HepG2 (cell line): ENCODE data around the gene METTL26. TPM values are rescaled to one million over a fixed set of nuclear protein-coding genes. Genes with fewer than 3 reads are reported as not detected.

Experiments
- ATF6 ChIP-seq: sonication (generic); formaldehyde crosslinking; conservative IDR thresholded peaks from 2 replicates; pipeline ENCODE4 v1.4.0; 2020; ENCODE audit warnings: missing genetic modification reagents
- E2F2 ChIP-seq: sonication (generic); formaldehyde crosslinking; IDR thresholded peaks from 2 replicates; pipeline ENCODE4 v1.4.0; 2020; ENCODE audit warnings: missing genetic modification reagents, borderline replicate concordance
- KDM5B ChIP-seq: sonication (generic); formaldehyde crosslinking; IDR thresholded peaks from 2 replicates; pipeline ENCODE4 v1.4.0; 2020; ENCODE audit warnings: missing genetic modification reagents, mild to moderate bottlenecking, borderline replicate concordance
- NFIB ChIP-seq: sonication (generic); formaldehyde crosslinking; IDR thresholded peaks from 2 replicates; pipeline ENCODE4 v1.9.0; 2021; ENCODE audit warnings: missing genetic modification reagents, mild to moderate bottlenecking, borderline replicate concordance
- POLR2A ChIP-seq, 2 experiments: IDR thresholded peaks; 2 replicates each; pipeline ENCODE4 v1.6.1; 2011; ENCODE audit warnings: low read depth in 2 of 2, low read length in 2 of 2, mild to moderate bottlenecking in 1 of 2, moderate library complexity in 1 of 2; ENCODE audit not compliant: insufficient read depth in 1 of 2
- PRPF4 ChIP-seq: fragments of 200-400 bp; formaldehyde crosslinking; IDR thresholded peaks from 2 replicates; pipeline ENCODE4 v1.6.1; 2016; ENCODE audit warnings: low read length, low read depth; ENCODE audit not compliant: poor library complexity, severe bottlenecking
- SAP130 ChIP-seq: IDR thresholded peaks from 2 replicates; pipeline ENCODE4 v1.6.1; 2016; ENCODE audit warnings: low read depth
- ZBTB25 ChIP-seq: IDR thresholded peaks from 2 replicates; pipeline ENCODE4 v1.6.1; 2018; ENCODE audit warnings: missing genetic modification reagents
- ZIK1 ChIP-seq: sonication (generic); formaldehyde crosslinking; IDR thresholded peaks from 2 replicates; pipeline ENCODE4 v1.5.0; 2020; ENCODE audit warnings: mild to moderate bottlenecking, low read depth, missing genetic modification reagents, borderline replicate concordance
- ZNF263 ChIP-seq: sonication (generic); formaldehyde crosslinking; IDR thresholded peaks from 2 replicates; pipeline ENCODE4 v1.4.0; 2020; ENCODE audit warnings: missing genetic modification reagents
- ZSCAN5A ChIP-seq: sonication (generic); formaldehyde crosslinking; IDR thresholded peaks from 2 replicates; pipeline ENCODE4 v1.8.0; 2022; ENCODE audit warnings: mild to moderate bottlenecking, missing genetic modification reagents, borderline replicate concordance
- polyA plus RNA-seq, 8 experiments: library from polyadenylated mRNA; depleted of rRNA in 3 of 8; stranded (reverse) in 7 of 8; unstranded in 1 of 8; fragments of >200 nt; fragmentation: Illumina TruSeq in 4 of 8; extraction: Trizol in 4 of 8; gene quantifications; 2 replicates each; pipeline versions ENCODE4 v1.2.1 to v1.2.3, GENCODE V29; 2011 to 2016; ENCODE audit warnings: low read depth in 4 of 8, missing spikeins in 1 of 8, mixed read lengths in 1 of 8; ENCODE audit not compliant: insufficient read depth in 1 of 8
- total RNA-seq, 5 experiments: library from RNA; depleted of rRNA; stranded (reverse); fragments of >200 nt; fragmentation: Illumina TruSeq; extraction: Trizol; gene quantifications; 2 replicates each; pipeline ENCODE4 v1.2.3, GENCODE V29; 2016; ENCODE audit warnings: low read depth in 1 of 5
- TF ChIP-seq, protein P1 (sequence below): sonication (generic); formaldehyde crosslinking; IDR thresholded peaks from 2 replicates; pipeline ENCODE4 v1.8.1; 2023; ENCODE audit warnings: mild to moderate bottlenecking, missing genetic modification reagents
- TF ChIP-seq, protein P2 (sequence below): IDR thresholded peaks from 2 replicates; pipeline ENCODE4 v1.6.1; 2016; ENCODE audit warnings: missing compliant biosample characterization, missing genetic modification reagents, borderline replicate concordance
- TF ChIP-seq, protein P3 (sequence below): sonication (generic); formaldehyde crosslinking; IDR thresholded peaks from 2 replicates; pipeline ENCODE4 v1.5.0; 2020; ENCODE audit warnings: missing genetic modification reagents
- TF ChIP-seq, protein P4 (sequence below), 2 experiments: fragments of 450-650 bp in 1 of 2; sonication (generic) in 1 of 2; formaldehyde crosslinking; IDR thresholded peaks; 2 replicates each; pipeline versions ENCODE4 v1.5.0 to v1.8.0; 2020 to 2022; ENCODE audit warnings: mild to moderate bottlenecking in 1 of 2, missing genetic modification reagents in 1 of 2

Gene METTL26
- total and polyA plus RNA-seq, 2 of the 13 experiments (the other 11 are each of a cell fraction or from before 2014, with no cell fraction given) = 65.5 to 70.1 TPM

DNA sequence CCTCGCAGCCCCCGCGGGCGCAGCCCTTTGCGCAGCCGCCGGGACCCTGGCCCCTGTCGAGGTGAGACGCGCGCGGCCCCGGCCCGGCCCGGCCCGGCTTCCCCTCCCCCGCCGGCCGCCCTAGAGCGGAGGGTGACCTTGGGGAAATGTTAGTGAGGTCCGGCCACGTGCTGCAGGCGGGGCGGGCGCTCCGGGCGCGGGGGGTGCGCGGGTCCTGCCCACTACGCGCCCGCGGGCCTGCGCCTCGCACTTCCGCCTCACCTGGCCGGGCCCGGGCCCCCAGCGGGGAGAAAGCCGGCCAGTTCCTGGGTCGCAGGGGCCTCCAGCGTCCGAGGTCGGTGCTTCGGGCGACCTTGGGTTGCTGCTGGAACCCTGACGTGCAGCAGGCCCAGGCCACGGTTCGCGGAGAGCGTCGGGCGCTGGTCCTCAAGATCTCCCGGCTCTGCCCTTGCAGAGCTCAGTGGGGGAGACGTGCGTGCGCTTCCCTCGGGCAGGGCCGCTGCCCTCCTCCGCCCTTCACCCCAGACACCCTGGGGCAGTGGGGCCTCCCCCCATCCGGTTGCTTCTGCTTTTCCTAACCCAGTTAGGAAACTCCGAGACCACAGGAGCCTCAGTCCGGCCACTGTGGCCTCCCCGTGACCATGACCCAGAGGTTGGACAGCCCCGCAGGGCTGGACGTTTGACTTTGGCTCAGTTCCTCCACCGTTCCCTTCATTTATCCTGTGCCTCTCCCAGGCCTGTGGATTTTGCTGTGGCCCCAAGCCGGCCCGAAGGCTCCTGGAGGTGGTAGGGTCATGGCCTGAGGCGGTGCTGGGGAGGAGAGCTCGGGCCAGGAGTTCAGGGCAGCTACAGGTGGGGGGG lies 6.3 kb upstream of the METTL26 start (continued):
- TF ChIP-seq, protein P1, sequence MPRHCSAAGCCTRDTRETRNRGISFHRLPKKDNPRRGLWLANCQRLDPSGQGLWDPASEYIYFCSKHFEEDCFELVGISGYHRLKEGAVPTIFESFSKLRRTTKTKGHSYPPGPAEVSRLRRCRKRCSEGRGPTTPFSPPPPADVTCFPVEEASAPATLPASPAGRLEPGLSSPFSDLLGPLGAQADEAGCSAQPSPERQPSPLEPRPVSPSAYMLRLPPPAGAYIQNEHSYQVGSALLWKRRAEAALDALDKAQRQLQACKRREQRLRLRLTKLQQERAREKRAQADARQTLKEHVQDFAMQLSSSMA (CRISPR knock-in tag) = no peak
- TF ChIP-seq NFIB (no peak), POLR2A (IDR thresholded peaks at IDR 0.05; ENCODE audit: insufficient read depth in 1 of 2, low read depth in 2 of 2, low read length in 2 of 2) (peak; percentile 2 to 54; a peak in 3 of 4 replicates), PRPF4 (no peak), ZNF263 (CRISPR knock-in tag) (no peak), SAP130 (CRISPR knock-in tag) (peak; percentile 64), E2F2 (0 out of 2 replicates have a peak, but pooled peaks have one; percentile 85), ATF6 (no peak; the same call in 1 of the 2 replicates), ZBTB25 (CRISPR knock-in tag) (0 out of 2 replicates have a peak, but pooled peaks have one; percentile 30), ZSCAN5A (CRISPR knock-in tag) (peak; percentile 70; the same call in 1 of the 2 replicates), KDM5B (CRISPR knock-in tag) (no peak; the same call in 1 of the 2 replicates), ZIK1 (CRISPR knock-in tag) (0 out of 2 replicates have a peak, but pooled peaks have one; percentile 77)
- TF ChIP-seq, protein P2, sequence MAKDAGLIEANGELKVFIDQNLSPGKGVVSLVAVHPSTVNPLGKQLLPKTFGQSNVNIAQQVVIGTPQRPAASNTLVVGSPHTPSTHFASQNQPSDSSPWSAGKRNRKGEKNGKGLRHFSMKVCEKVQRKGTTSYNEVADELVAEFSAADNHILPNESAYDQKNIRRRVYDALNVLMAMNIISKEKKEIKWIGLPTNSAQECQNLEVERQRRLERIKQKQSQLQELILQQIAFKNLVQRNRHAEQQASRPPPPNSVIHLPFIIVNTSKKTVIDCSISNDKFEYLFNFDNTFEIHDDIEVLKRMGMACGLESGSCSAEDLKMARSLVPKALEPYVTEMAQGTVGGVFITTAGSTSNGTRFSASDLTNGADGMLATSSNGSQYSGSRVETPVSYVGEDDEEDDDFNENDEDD (CRISPR knock-in tag) = peak; percentile 87; the same call in 1 of the 2 replicates
- TF ChIP-seq, protein P3, sequence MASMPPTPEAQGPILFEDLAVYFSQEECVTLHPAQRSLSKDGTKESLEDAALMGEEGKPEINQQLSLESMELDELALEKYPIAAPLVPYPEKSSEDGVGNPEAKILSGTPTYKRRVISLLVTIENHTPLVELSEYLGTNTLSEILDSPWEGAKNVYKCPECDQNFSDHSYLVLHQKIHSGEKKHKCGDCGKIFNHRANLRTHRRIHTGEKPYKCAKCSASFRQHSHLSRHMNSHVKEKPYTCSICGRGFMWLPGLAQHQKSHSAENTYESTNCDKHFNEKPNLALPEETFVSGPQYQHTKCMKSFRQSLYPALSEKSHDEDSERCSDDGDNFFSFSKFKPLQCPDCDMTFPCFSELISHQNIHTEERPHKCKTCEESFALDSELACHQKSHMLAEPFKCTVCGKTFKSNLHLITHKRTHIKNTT = no peak
- TF ChIP-seq, protein P4, sequence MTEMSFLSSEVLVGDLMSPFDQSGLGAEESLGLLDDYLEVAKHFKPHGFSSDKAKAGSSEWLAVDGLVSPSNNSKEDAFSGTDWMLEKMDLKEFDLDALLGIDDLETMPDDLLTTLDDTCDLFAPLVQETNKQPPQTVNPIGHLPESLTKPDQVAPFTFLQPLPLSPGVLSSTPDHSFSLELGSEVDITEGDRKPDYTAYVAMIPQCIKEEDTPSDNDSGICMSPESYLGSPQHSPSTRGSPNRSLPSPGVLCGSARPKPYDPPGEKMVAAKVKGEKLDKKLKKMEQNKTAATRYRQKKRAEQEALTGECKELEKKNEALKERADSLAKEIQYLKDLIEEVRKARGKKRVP (CRISPR knock-in tag; IDR thresholded peaks at IDR 0.05) = no peak
